PC-9 (cell line): ENCODE data around the gene CCL11. TPM values are rescaled to one million over a fixed set of nuclear protein-coding genes. Genes with fewer than 3 reads are reported as not detected.
"Not testable (repeated sequence)": the region's sequence is repeated elsewhere in the genome, so short reads cannot be mapped to it uniquely, and the experiment has no call there.

Source experiments
- BruUV-seq: library from RNA; stranded (reverse); fragments of 400-500 nt; replicated peaks from 2 replicates; lab custom pipeline; 2021; lab: Mats Ljungman, UMichigan
- CTCF ChIA-PET: fragments of 300-600 bp; sonication (Branson Sonifier 250); formaldehyde crosslinking; loops from one replicate; lab custom pipeline; 2022; ENCODE audit warnings: antibody characterized with exemption; lab: Charles Lee
- POLR2A ChIA-PET: fragments of 300-600 bp; sonication (Branson Sonifier 250); formaldehyde crosslinking; loops from one replicate; lab custom pipeline; 2022; ENCODE audit warnings: antibody characterized with exemption; ENCODE audit not compliant: unreplicated experiment; lab: Charles Lee
- DNase-seq, 2 experiments: peaks; one replicate each; pipeline versions ENCODE4 v3.0.0 to v3.0.0-alpha.2; 2015 to 2022; ENCODE audit warnings: mixed read lengths in 1 of 2
- H2AFZ ChIP-seq: fragments of 200-600 bp; sonication (generic); 2 replicates; pipeline ENCODE4 v1.8.1; 2017; ENCODE audit warnings: antibody characterized with exemption
- H3F3A ChIP-seq: fragments of 200-600 bp; sonication (generic); 2 replicates; pipeline ENCODE4 v1.8.1; 2017; ENCODE audit warnings: antibody characterized with exemption, mild to moderate bottlenecking, low read depth; ENCODE audit not compliant: insufficient read depth
- H3K27ac ChIP-seq: fragments of 200-600 bp; sonication (generic); 2 replicates; pipeline ENCODE4 v1.6.1; 2016; ENCODE audit warnings: mixed run types
- H3K27me3 ChIP-seq: fragments of 200-600 bp; sonication (generic); 2 replicates; pipeline ENCODE4 v1.6.1; 2016; ENCODE audit warnings: low read depth, mixed run types; ENCODE audit not compliant: insufficient read depth
- H3K36me3 ChIP-seq: fragments of 200-600 bp; sonication (generic); 2 replicates; pipeline ENCODE4 v1.6.1; 2016; ENCODE audit warnings: low read depth, mixed run types
- H3K4me1 ChIP-seq: fragments of 200-600 bp; sonication (generic); replicated peaks from 2 replicates; pipeline ENCODE4 v1.6.1; 2016; ENCODE audit warnings: mixed run types; ENCODE audit not compliant: insufficient read depth
- H3K4me2 ChIP-seq: fragments of 200-600 bp; sonication (generic); 2 replicates; pipeline ENCODE4 v1.6.1; 2017; ENCODE audit warnings: mixed run types
- H3K4me3 ChIP-seq: fragments of 200-600 bp; sonication (generic); 2 replicates; pipeline ENCODE4 v1.6.1; 2016; ENCODE audit warnings: mixed run types
- H3K79me2 ChIP-seq: fragments of 200-600 bp; sonication (generic); 2 replicates; pipeline ENCODE4 v1.6.1; 2017; ENCODE audit warnings: low read depth, mixed run types
- H3K9me2 ChIP-seq: fragments of 200-600 bp; sonication (generic); 2 replicates; pipeline ENCODE4 v1.8.1; 2017; ENCODE audit warnings: mild to moderate bottlenecking; ENCODE audit not compliant: insufficient read depth
- H3K9me3 ChIP-seq: fragments of 200-600 bp; sonication (generic); 2 replicates; pipeline ENCODE4 v1.8.1; 2016; ENCODE audit warnings: low read depth; ENCODE audit not compliant: insufficient read depth
- H4K20me1 ChIP-seq: fragments of 200-600 bp; sonication (generic); 2 replicates; pipeline ENCODE4 v1.8.1; 2017; ENCODE audit not compliant: insufficient read depth
- CTCF ChIP-seq: fragments of 200-600 bp; sonication (generic); conservative IDR thresholded peaks from 2 replicates; pipeline ENCODE4 v1.6.1; 2017; ENCODE audit warnings: mixed run types, antibody characterized with exemption, mild to moderate bottlenecking, moderate library complexity
- EZH2 ChIP-seq: fragments of 200-600 bp; sonication (generic); IDR thresholded peaks from 2 replicates; pipeline ENCODE4 v1.8.0; 2017; ENCODE audit warnings: antibody characterized with exemption, low read depth
- intact Hi-C: fragments of 100-400 bp; cut with micrococcal nuclease; formaldehyde crosslinking; loops from one replicate; pipeline ENCODE4 v1.10.0; 2022; ENCODE audit not compliant: unreplicated experiment
- total RNA-seq: library from RNA; stranded (reverse); gene quantifications from 2 replicates; pipeline ENCODE4 v1.2.3, GENCODE V29; 2021

The CCL11 gene
- total RNA-seq, 1 experiment from 2014 or later: not detected

GRCh38 chr17:34321964-34322363 lies 36.4 kb downstream of the CCL11 start:
- TF ChIP-seq CTCF (no peak), EZH2 (no peak)
- H2AFZ ChIP-seq: no peak overlapping the region
- no peak overlapping the region for H3K4me2 ChIP-seq
- DNase-seq: no peak
- no peaks in the 10 kb centered on the region for H3K79me2 ChIP-seq
- no peaks in the 10 kb centered on the region for H3K9me2 ChIP-seq
- H3F3A ChIP-seq: no peaks in the 10 kb centered on the region
- H3K9me3 ChIP-seq: no peaks in the 10 kb centered on the region
- H3K36me3 ChIP-seq: no peaks in the 10 kb centered on the region
- H3K4me3 ChIP-seq: no peak overlapping the region
- ChIA-PET POLR2A (no interaction called here), CTCF (no interaction called here)
- no TSS peak for BruUV-seq
- intact Hi-C loops: no loop called here
- no peaks in the 10 kb centered on the region for H4K20me1 ChIP-seq
- H3K4me1 ChIP-seq: no peaks in the 10 kb centered on the region
- H3K27ac ChIP-seq: no peak overlapping the region
- no peaks in the 10 kb centered on the region for H3K27me3 ChIP-seq

GRCh38 chr17:34327580-34327979 lies 42.0 kb downstream of the CCL11 start:
- H3K79me2 ChIP-seq, BruUV-seq, H3K4me3 ChIP-seq, H3K27ac ChIP-seq, H3F3A ChIP-seq, H3K4me2 ChIP-seq, DNase-seq, H3K9me3 ChIP-seq, H3K9me2 ChIP-seq, H4K20me1 ChIP-seq, H3K36me3 ChIP-seq, intact Hi-C loops, H3K4me1 ChIP-seq, H2AFZ ChIP-seq, CTCF ChIA-PET, POLR2A ChIA-PET: not testable (repeated sequence)
- peaks cover 13% of the 10 kb centered on the region for H3K27me3 ChIP-seq

GRCh38 chr17:34337701-34338100 lies 52.2 kb downstream of the CCL11 start:
- no peak for TF ChIP-seq CTCF
- TF ChIP-seq EZH2: no peak
- H3K36me3 ChIP-seq: no peaks in the 10 kb centered on the region
- intact Hi-C loops: no loop called here

More at GRCh38 chr17:34337701-34338100, 52.2 kb downstream of the CCL11 start:
- no peaks in the 10 kb centered on the region for H4K20me1 ChIP-seq
- H3K9me2 ChIP-seq: no peaks in the 10 kb centered on the region
- no peak overlapping the region for H3K4me3 ChIP-seq
- CTCF ChIA-PET: no interaction called here
- H3K27ac ChIP-seq: no peak overlapping the region
- H3F3A ChIP-seq: no peaks in the 10 kb centered on the region
- no peak overlapping the region for H2AFZ ChIP-seq
- H3K4me2 ChIP-seq: no peak overlapping the region
- no peak for DNase-seq
- no peaks in the 10 kb centered on the region for H3K9me3 ChIP-seq
- BruUV-seq: no TSS peak
- peaks cover 5% of the 10 kb centered on the region; the same call in 1 of the 2 replicates for H3K27me3 ChIP-seq
- POLR2A ChIA-PET: no interaction called here
- no peaks in the 10 kb centered on the region for H3K79me2 ChIP-seq
- H3K4me1 ChIP-seq: no peaks in the 10 kb centered on the region

Other genes starting within 250 kb of the CCL11 start
- gene CCL2, start 30.5 kb upstream of the CCL11 start, total RNA-seq: not detected in 2 replicates
- not detected in 2 replicates for gene CCL7, start 15.5 kb upstream of the CCL11 start, total RNA-seq
- not detected in 2 replicates for gene CCL8, start 33.7 kb downstream of the CCL11 start, total RNA-seq
- not detected in 2 replicates for gene CCL13, start 70.7 kb downstream of the CCL11 start, total RNA-seq
- gene CCL1, start 77.5 kb downstream of the CCL11 start, total RNA-seq: not detected in 2 replicates